Right kidney (tissue), 1 donor: ENCODE measurements around the gene MMD2.
"Not testable (repeated sequence)": the region's sequence is repeated elsewhere in the genome, so short reads cannot be mapped to it uniquely, and the experiment has no call there.

Source experiments
- DNase-seq: peaks from one replicate; pipeline ENCODE4 v3.0.0-alpha.2; 2016

Gene MMD2

GRCh38 chr7:4893188-4893587 is 65.8 kb downstream of the MMD2 start:
- not testable (repeated sequence) for DNase-seq

GRCh38 chr7:4891522-4891921 is 67.5 kb downstream of the MMD2 start:
- not testable (repeated sequence) for DNase-seq

- no peak for DNase-seq
These were observed 69.3 kb downstream of the MMD2 start for GRCh38 chr7:4889682-4890081.

- DNase-seq: no peak
These were observed 70.8 kb downstream of the MMD2 start for GRCh38 chr7:4888161-4888560.

GRCh38 chr7:4886671-4887070 is 72.3 kb downstream of the MMD2 start:
- no peak for DNase-seq

- no peak for DNase-seq
These were observed 73.6 kb downstream of the MMD2 start for GRCh38 chr7:4885317-4885807.

- no peak for DNase-seq
These were observed 74.8 kb downstream of the MMD2 start for GRCh38 chr7:4884164-4884563.

GRCh38 chr7:4883372-4884144 is 75.4 kb downstream of the MMD2 start, which contains the start of gene RADIL:
TSS of gene RADIL (minus strand) at chr7:4883716. CDS start at chr7:4878139, 5,577 bp downstream.
- DNase-seq: peak; percentile 79

- no peak for DNase-seq
These were observed 76.0 kb downstream of the MMD2 start for GRCh38 chr7:4883033-4883371.

GRCh38 chr7:4882169-4883032 is 76.6 kb downstream of the MMD2 start:
- peak; percentile 72 for DNase-seq

GRCh38 chr7:4880218-4880617 is 78.8 kb downstream of the MMD2 start:
- DNase-seq: peak; percentile 41

GRCh38 chr7:4879396-4880081 is 79.4 kb downstream of the MMD2 start:
- DNase-seq: peak; percentile 22

GRCh38 chr7:4878336-4879335 is 80.4 kb downstream of the MMD2 start:
- peak; percentile 25 for DNase-seq

- DNase-seq: no peak
These were observed 82.4 kb downstream of the MMD2 start for GRCh38 chr7:4876586-4876985.

- no peak for DNase-seq
These were observed 83.6 kb downstream of the MMD2 start for GRCh38 chr7:4875391-4875790.

GRCh38 chr7:4873071-4873944 is 85.7 kb downstream of the MMD2 start:
- no peak for DNase-seq

- DNase-seq: no peak
These were observed 86.9 kb downstream of the MMD2 start for GRCh38 chr7:4871930-4872675.

- no peak for DNase-seq
These were observed 87.8 kb downstream of the MMD2 start for GRCh38 chr7:4871056-4871680.

GRCh38 chr7:4868493-4868892 is 90.5 kb downstream of the MMD2 start:
- no peak for DNase-seq
